Naive B cell (primary cell): ENCODE results near the gene COPB1. TPM values are rescaled to one million over a fixed set of nuclear protein-coding genes. Genes with fewer than 3 reads are reported as not detected.
A peak's percentile ranks its signal among the peaks of the same experiment; 100 is the strongest.

Experiments used
- ATAC-seq, 2 donors: fragments of 150-1000 bp; cut with Tn5 transposase; 2 replicates each; pipeline ENCODE4 v1.10.0; 2021; ENCODE audit warnings: low read depth in 2 of 2, mild to moderate bottlenecking in 2 of 2, moderate library complexity in 2 of 2
- DNase-seq: peaks from one replicate; pipeline ENCODE4 v3.0.0; 2022
- H3K27ac Mint-ChIP-seq, 6 donors: one replicate each; pipeline ENCODE4 v1.8.0; 2020 to 2022; ENCODE audit warnings: mild to moderate bottlenecking in 6 of 6, mixed read lengths in 6 of 6, moderate library complexity in 5 of 6, inconsistent platforms in 2 of 6
- H3K27me3 Mint-ChIP-seq, 3 donors: one replicate each; pipeline ENCODE4 v1.8.0; 2021 to 2022; ENCODE audit warnings: mixed read lengths in 3 of 3, mild to moderate bottlenecking in 1 of 3
- H3K36me3 Mint-ChIP-seq, 2 donors: one replicate each; pipeline ENCODE4 v1.8.0; 2020 to 2022; ENCODE audit warnings: mixed read lengths in 2 of 2, inconsistent platforms in 1 of 2, mild to moderate bottlenecking in 1 of 2
- H3K4me1 Mint-ChIP-seq, 3 donors: one replicate each; pipeline ENCODE4 v1.8.0; 2020 to 2022; ENCODE audit warnings: mixed read lengths in 3 of 3, inconsistent platforms in 1 of 3, mild to moderate bottlenecking in 1 of 3, moderate library complexity in 1 of 3
- H3K4me3 Mint-ChIP-seq, 8 donors: one replicate each; pipeline ENCODE4 v1.8.0; 2020 to 2022; ENCODE audit warnings: mild to moderate bottlenecking in 8 of 8, mixed read lengths in 8 of 8, moderate library complexity in 8 of 8, inconsistent platforms in 2 of 8
- H3K9me3 Mint-ChIP-seq, 7 donors: one replicate each; pipeline ENCODE4 v1.8.0; 2020 to 2022; ENCODE audit warnings: mixed read lengths in 7 of 7, mild to moderate bottlenecking in 5 of 7, inconsistent platforms in 2 of 7, moderate library complexity in 1 of 7
- polyA plus RNA-seq, 6 donors: library from polyadenylated mRNA; unstranded; fragments of 300-500 nt; fragmentation: Illumina TruSeq; gene quantifications; one replicate each; pipeline ENCODE4 v1.2.3, GENCODE V29; 2021; ENCODE audit warnings: low read depth in 6 of 6

The COPB1 gene, protein sequence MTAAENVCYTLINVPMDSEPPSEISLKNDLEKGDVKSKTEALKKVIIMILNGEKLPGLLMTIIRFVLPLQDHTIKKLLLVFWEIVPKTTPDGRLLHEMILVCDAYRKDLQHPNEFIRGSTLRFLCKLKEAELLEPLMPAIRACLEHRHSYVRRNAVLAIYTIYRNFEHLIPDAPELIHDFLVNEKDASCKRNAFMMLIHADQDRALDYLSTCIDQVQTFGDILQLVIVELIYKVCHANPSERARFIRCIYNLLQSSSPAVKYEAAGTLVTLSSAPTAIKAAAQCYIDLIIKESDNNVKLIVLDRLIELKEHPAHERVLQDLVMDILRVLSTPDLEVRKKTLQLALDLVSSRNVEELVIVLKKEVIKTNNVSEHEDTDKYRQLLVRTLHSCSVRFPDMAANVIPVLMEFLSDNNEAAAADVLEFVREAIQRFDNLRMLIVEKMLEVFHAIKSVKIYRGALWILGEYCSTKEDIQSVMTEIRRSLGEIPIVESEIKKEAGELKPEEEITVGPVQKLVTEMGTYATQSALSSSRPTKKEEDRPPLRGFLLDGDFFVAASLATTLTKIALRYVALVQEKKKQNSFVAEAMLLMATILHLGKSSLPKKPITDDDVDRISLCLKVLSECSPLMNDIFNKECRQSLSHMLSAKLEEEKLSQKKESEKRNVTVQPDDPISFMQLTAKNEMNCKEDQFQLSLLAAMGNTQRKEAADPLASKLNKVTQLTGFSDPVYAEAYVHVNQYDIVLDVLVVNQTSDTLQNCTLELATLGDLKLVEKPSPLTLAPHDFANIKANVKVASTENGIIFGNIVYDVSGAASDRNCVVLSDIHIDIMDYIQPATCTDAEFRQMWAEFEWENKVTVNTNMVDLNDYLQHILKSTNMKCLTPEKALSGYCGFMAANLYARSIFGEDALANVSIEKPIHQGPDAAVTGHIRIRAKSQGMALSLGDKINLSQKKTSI
- polyA plus RNA-seq = 10 to 100 TPM; 59.1 to 79.6 (median 67.4) TPM

DNA sequence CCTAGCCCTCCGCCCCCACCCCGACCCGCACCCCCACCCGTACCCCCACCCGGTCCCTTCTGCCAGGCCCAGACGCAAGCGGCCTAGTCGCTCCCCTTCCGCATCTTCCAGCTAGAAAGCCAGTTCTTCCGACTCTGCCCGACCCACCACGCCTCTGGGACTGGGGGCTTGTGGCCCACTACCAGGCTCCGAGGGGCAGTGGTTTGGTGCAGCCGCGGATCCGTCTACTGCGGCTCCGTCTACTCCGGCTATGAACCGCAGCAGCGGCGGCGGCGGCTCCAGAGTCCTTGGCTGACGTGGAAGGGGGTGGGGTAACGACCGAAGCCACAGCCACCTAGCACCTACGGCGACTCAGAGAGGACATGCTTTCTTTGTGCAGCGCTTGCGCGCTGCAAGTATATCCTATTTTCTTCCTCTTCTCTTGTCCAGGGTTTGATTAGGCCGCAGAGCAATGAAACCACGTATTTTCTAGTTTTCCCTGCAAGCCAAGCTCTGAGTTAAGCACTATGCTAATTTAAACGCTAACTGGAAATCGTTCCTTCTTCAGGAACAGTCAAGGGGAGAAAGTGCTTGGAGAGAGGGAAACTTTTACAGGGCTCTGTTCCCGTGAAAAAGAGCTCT is at the start of gene COPB1:
COPB1 (minus strand) TSS at position 252 of the 621 bp plus-strand sequence. CDS start 883 bp downstream, outside the sequence.
- H3K36me3 Mint-ChIP-seq = peaks cover 14% of the 10 kb centered on the region in 2 donors
- DNase-seq (peak; percentile 91), ATAC-seq (peak; percentile 94)
- H3K4me3 Mint-ChIP-seq = peak within 1 kb of the TSS; percentile 88 to 100 (median 99)
- peaks cover 31 to 39% (median 38%) of the 10 kb centered on the region in 3 donors for H3K4me1 Mint-ChIP-seq
- peak within 1 kb of the TSS; percentile 95 to 99 (median 98) for H3K27ac Mint-ChIP-seq
- H3K9me3 Mint-ChIP-seq = no peaks in the 10 kb centered on the region
- no peaks in the 10 kb centered on the region for H3K27me3 Mint-ChIP-seq

DNA sequence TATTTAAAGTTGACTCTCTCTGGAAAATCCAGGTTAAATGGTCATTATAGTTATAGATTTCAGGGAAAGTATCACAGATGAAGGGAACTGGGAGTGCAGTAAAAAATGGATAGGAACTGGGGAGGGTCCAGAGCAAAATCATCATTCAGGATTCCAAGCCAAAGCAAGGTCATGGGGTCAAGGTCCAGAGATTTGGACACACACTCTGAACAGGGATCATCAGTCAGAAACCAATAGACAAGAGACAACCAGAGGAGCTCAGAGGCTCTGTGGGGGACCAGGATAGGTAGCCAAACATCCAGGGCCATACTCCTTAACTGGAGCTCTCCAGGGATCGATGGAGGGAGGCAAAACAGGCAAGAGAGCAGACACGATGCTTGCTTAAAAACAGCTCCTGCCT is 47.8 kb upstream of the COPB1 start:
- H3K4me3 Mint-ChIP-seq = no peak overlapping the region
- H3K4me1 Mint-ChIP-seq = peaks cover 0 to 4% (median 0%) of the 10 kb centered on the region in 3 donors
- ATAC-seq (no peak), DNase-seq (no peak)
- no peaks in the 10 kb centered on the region for H3K36me3 Mint-ChIP-seq
- H3K9me3 Mint-ChIP-seq = no peaks in the 10 kb centered on the region
- H3K27ac Mint-ChIP-seq = no peak overlapping the region
- H3K27me3 Mint-ChIP-seq = peaks cover 0 to 33% (median 3%) of the 10 kb centered on the region in 3 donors

DNA sequence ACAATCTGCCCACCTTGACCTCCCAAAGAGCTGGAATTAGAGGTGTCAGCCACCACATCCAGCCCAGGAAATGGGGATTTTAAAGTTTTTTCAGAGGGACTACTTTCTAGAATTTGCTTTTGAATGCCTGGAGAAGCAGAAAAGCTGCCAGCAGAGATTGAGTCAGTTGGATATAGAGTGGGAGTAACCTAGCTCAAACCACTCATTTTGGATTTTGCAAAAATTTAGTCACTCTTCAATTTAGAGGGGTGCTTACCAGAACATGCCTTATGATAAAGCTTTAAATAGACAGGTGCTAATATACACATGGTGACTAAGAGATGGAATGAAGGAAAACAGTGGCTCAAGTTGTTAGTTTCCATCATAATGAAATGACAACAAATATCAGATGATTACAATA is 47.1 kb upstream of the COPB1 start:
- Mint-ChIP-seq H3K27me3 (peaks cover 0 to 34% (median 3%) of the 10 kb centered on the region in 3 donors), H3K4me1 (peaks cover 0 to 4% (median 0%) of the 10 kb centered on the region in 3 donors), H3K36me3 (no peaks in the 10 kb centered on the region), H3K27ac (no peak overlapping the region), H3K4me3 (no peak overlapping the region), H3K9me3 (no peaks in the 10 kb centered on the region)
- DNase-seq = no peak
- no peak for ATAC-seq

DNA sequence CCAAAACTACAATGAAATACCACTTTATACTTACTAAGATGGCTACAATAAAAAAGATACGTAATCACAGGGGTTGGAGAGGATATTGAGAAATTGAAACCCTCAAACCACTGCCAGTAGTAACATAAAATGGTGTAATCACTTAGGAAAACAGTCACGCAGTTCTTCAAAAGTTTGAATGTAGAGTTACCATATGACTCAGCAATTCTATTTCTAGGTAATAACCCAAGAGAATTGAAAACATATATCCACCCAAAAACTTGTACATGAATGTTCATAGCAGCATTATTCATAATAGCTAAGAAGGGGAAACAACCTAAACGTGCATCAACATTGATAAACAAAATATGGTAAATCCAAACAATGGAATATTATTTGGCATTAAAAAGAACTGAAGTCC is 45.0 kb upstream of the COPB1 start:
- no peaks in the 10 kb centered on the region for H3K36me3 Mint-ChIP-seq
- H3K4me1 Mint-ChIP-seq = peaks cover 0 to 4% (median 0%) of the 10 kb centered on the region in 3 donors
- H3K27me3 Mint-ChIP-seq = peaks cover 0 to 25% (median 0%) of the 10 kb centered on the region in 3 donors
- H3K9me3 Mint-ChIP-seq = no peaks in the 10 kb centered on the region
- no peak overlapping the region for H3K27ac Mint-ChIP-seq
- no peak for DNase-seq
- ATAC-seq = no peak
- H3K4me3 Mint-ChIP-seq = no peak overlapping the region

DNA sequence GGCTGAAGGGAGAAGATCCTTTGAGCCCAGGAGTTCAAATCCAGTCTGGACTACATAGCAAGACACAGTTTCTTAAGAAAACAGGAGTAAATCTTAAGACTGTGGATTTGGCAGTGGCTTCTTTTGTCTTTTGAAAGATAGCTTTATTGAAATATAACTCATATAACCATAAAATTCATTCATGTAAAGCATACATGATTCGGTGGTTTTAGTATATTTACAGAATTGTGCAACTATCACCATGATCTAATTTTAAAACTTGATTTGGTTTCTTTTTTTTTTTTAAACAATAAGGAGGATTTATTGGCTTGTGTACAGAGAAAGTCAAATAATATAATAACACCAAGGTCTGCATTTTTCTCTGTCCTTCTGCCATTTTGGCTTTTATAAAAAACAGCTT is 43.6 kb upstream of the COPB1 start:
- H3K36me3 Mint-ChIP-seq = no peaks in the 10 kb centered on the region
- no peak overlapping the region for H3K27ac Mint-ChIP-seq
- no peak overlapping the region for H3K4me3 Mint-ChIP-seq
- H3K9me3 Mint-ChIP-seq = no peaks in the 10 kb centered on the region
- peaks cover 0 to 25% (median 0%) of the 10 kb centered on the region in 3 donors for H3K27me3 Mint-ChIP-seq
- H3K4me1 Mint-ChIP-seq = peaks cover 0 to 4% (median 0%) of the 10 kb centered on the region in 3 donors
- DNase-seq (no peak), ATAC-seq (no peak)

DNA sequence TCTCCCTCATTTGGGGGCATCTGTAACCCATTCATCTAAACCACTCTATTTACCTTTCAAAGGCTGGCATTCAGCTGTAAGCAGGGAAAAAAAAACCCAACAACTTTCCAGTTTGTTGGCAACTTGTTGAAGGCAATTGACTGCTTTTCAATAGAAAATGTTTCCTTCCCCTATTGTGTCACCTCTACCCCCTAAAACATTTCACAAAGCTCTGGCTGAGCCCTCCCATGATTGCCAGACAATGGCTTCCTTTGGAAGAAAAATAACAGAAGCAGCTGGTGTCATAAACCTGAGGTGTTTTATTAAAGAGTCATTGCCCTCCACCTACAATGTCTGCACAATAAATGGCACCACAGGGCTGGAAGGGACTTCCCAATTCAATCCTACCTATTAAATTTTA is 42.7 kb upstream of the COPB1 start:
- peaks cover 0 to 20% (median 0%) of the 10 kb centered on the region in 3 donors for H3K27me3 Mint-ChIP-seq

DNA sequence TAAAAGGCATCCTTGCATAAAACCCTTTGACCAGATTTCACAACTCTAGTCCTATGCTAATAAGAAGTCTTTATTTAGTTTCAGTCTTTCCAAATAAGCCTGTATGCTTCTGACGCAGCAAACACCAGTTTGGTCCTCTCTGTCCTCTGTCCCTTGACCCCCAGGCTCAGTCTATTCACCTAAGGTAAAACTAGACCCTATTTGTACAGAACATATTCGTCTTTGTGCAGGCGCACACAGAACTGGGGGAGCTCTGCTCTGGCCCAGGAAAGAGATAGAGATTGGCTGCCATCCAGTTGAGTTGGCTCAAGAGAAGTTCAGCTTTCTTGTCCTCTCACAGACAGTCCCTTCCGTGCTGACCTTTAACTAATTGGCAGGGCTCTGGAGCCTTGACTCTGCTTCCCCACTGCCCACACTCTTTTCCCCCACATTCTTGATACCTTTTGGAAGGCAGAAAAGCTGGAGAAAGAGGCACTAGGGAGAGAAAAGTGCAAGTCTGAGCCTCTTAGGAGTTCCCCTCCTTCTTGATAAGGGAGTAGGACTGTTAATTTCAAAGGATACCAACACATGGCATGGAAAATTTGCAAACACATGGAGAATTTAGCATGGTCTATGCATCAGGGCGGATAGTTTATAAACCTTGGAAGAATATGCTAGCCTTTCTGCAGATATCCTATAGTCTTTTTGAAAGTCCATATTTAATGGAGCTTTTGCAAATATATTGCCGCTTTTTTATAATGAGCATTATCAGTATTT is 41.8 kb upstream of the COPB1 start:
- ATAC-seq = no peak
- Mint-ChIP-seq H3K27me3 (peaks cover 0 to 16% (median 0%) of the 10 kb centered on the region in 3 donors), H3K4me1 (peaks cover 0 to 10% (median 4%) of the 10 kb centered on the region in 3 donors), H3K27ac (no peak overlapping the region), H3K36me3 (no peaks in the 10 kb centered on the region), H3K4me3 (no peak overlapping the region), H3K9me3 (no peaks in the 10 kb centered on the region)
- DNase-seq = no peak

More for the DNA sequence above, 42.7 kb upstream of the COPB1 start:
- no peak for DNase-seq
- no peak for ATAC-seq
- Mint-ChIP-seq H3K4me1 (peaks cover 0 to 4% (median 4%) of the 10 kb centered on the region in 3 donors), H3K4me3 (no peak overlapping the region), H3K36me3 (no peaks in the 10 kb centered on the region), H3K27ac (no peak overlapping the region), H3K9me3 (no peaks in the 10 kb centered on the region)

DNA sequence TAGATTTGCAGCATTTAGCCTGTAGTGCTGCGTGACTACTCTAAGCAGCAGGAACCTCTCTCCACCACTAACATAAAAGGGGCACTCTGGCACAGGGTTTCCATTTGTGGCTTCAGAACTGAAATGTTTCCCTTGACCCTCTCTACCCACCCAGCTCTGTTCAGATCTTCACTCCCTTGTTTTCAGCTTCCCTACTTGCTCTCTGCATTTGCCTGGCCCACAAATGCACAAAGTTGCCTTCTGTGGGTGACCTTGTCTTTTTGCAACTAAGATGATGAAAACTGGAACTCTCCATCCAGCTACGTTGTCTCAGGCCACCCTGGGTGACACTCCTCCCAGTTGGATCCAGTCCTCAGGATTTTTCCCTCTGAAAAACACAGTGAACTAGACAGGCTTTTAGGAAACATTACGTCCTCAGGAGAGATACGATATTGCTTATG is 40.4 kb upstream of the COPB1 start:
- ATAC-seq = no peak

DNA sequence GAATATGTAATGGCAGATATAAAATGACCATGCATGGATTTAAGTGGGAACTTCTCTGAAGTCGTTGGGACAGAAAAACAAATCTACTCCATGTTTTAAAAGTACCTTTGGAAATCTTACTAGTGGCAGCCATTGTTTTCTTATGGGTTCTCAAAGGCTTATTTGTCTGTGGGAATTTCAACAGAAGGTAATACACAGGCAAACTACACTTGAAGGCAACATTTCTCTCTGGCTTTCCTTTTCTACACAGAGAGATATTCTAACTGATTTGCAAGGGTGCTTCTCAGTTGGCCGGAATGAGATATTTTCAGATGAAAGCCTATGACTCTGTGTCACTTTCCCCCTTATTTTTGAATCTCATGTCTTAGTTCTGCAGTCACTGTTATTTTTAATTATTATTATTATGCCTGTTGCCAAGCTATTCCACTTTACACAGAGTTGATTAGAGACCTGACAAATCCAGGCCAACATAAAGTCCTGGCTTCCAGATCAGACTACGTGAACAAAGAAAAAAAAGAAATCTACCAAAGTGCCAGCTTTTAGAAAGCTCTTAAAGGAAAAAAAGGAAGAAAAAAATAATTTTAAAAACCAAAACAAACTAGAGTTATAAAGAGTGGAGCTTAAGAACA is 39.4 kb upstream of the COPB1 start:
- Mint-ChIP-seq H3K4me3 (no peak overlapping the region), H3K27me3 (peaks cover 0 to 8% (median 0%) of the 10 kb centered on the region in 3 donors), H3K27ac (no peak overlapping the region), H3K9me3 (no peaks in the 10 kb centered on the region), H3K4me1 (peaks cover 0 to 10% (median 0%) of the 10 kb centered on the region in 3 donors), H3K36me3 (no peaks in the 10 kb centered on the region)
- DNase-seq = no peak
- no peak for ATAC-seq

More for the DNA sequence above, 40.4 kb upstream of the COPB1 start:
- Mint-ChIP-seq H3K36me3 (no peaks in the 10 kb centered on the region), H3K27ac (peak overlapping the region in 1 of 6 donors; percentile 54), H3K4me3 (no peak overlapping the region), H3K9me3 (no peaks in the 10 kb centered on the region), H3K4me1 (peaks cover 0 to 10% (median 0%) of the 10 kb centered on the region in 3 donors), H3K27me3 (peaks cover 0 to 9% (median 0%) of the 10 kb centered on the region in 3 donors)
- DNase-seq = no peak

DNA sequence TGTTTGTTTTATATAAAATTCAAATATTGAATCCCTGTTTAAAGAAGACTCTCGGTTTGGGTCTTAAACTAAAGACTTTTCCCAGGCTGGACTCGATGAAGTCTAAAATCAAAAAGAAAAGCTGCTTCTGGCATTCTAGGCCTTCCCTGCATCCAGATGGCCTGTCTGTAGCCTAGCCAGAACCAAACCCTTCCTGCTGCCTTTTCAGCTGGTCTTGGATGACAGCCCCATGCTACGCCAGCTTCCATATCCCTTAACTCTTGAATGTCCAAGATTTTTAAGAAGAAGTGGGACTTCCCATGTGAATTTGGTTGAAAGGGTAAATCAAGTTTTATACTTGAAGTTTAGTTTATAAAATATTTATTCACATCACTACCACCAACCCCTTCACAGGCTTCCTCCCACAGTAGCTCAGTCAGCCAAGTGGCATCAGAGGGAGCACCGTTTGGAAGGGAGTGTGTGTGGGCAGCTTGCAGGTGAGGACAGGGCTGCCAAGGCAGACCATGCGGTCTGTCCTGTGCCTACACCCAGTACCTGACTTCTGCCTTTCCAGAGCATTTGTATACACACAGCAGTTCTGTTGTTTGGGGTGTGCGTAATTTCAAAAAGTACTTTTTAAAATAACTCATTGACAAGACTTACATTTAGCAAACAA is 38.8 kb upstream of the COPB1 start:
- H3K27me3 Mint-ChIP-seq = peaks cover 0 to 8% (median 0%) of the 10 kb centered on the region in 3 donors
- ATAC-seq (no peak), DNase-seq (no peak)
- no peaks in the 10 kb centered on the region for H3K9me3 Mint-ChIP-seq
- peak overlapping the region in 1 of 8 donors; percentile 47 for H3K4me3 Mint-ChIP-seq
- no peak overlapping the region for H3K27ac Mint-ChIP-seq
- peaks cover 0 to 10% (median 0%) of the 10 kb centered on the region in 3 donors for H3K4me1 Mint-ChIP-seq
- no peaks in the 10 kb centered on the region for H3K36me3 Mint-ChIP-seq

DNA sequence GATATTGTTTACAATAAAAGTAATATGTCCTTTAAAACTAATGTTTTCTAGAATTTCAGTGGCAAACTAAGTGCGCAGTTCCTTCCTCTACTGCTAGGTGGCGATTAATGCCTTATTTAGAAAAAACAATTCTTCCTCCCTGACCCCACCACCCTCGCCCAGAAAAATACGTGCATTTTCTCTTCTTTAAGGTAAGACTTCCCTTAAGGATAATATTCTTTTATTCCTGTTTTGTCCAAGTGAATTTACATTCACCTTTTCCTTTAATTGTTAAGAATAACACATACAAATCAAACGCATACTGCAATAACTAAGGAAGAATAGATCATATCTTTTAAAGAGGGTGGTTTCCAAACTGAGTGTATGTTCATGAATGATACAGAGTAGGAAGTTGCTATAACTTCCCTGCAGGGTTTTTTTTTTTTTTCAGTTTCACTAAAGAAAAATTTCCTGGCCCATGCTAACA is 37.6 kb upstream of the COPB1 start:
- Mint-ChIP-seq H3K9me3 (no peaks in the 10 kb centered on the region), H3K4me1 (peaks cover 0 to 10% (median 0%) of the 10 kb centered on the region in 3 donors), H3K27me3 (peaks cover 0 to 4% (median 0%) of the 10 kb centered on the region in 3 donors), H3K36me3 (no peaks in the 10 kb centered on the region), H3K27ac (peak overlapping the region; percentile 72 to 98 (median 88)), H3K4me3 (peak overlapping the region; percentile 49 to 83 (median 74))
- ATAC-seq (peak; percentile 94 to 96), DNase-seq (peak; percentile 59)
